ENCODE results near the gene CUL7.
"Not testable (repeated sequence)": the region's sequence is repeated elsewhere in the genome, so short reads cannot be mapped to it uniquely, and the experiment has no call there.

CUL7 gene

GRCh38 chr6:43007126-43007525, 46.5 kb downstream of the CUL7 start:
- H3K4me3 Mint-ChIP-seq, result no peak overlapping the region
- no peaks in the 10 kb centered on the region for H3K9me3 Mint-ChIP-seq
- H3K36me3 Mint-ChIP-seq (ENCODE audit: low read depth), result peaks cover 31% of the 10 kb centered on the region
- peaks cover 4% of the 10 kb centered on the region for H3K4me1 Mint-ChIP-seq (ENCODE audit: low read depth)
- no peaks in the 10 kb centered on the region for H3K27me3 Mint-ChIP-seq (ENCODE audit: low read depth)
- H3K27ac Mint-ChIP-seq, result no peak overlapping the region
- no peak for DNase-seq (ENCODE audit: low spot score)

GRCh38 chr6:43006251-43006650, 47.4 kb downstream of the CUL7 start:
- H3K27me3 Mint-ChIP-seq (ENCODE audit: low read depth), result no peaks in the 10 kb centered on the region
- peaks cover 26% of the 10 kb centered on the region for H3K36me3 Mint-ChIP-seq (ENCODE audit: low read depth)
- H3K9me3 Mint-ChIP-seq, result no peaks in the 10 kb centered on the region
- no peak overlapping the region for H3K27ac Mint-ChIP-seq
- no peak overlapping the region for H3K4me3 Mint-ChIP-seq
- peaks cover 3% of the 10 kb centered on the region for H3K4me1 Mint-ChIP-seq (ENCODE audit: low read depth)
- DNase-seq (ENCODE audit: low spot score), result no peak

- Mint-ChIP-seq H3K36me3 (ENCODE audit: low read depth) (peaks cover 23% of the 10 kb centered on the region), H3K27ac (no peak overlapping the region), H3K27me3 (ENCODE audit: low read depth) (no peaks in the 10 kb centered on the region), H3K4me1 (ENCODE audit: low read depth) (peaks cover 3% of the 10 kb centered on the region), H3K9me3 (no peaks in the 10 kb centered on the region), H3K4me3 (no peak overlapping the region)
- no peak for DNase-seq (ENCODE audit: low spot score)
Measured at GRCh38 chr6:43005844-43006243, 47.8 kb downstream of the CUL7 start.

- Mint-ChIP-seq H3K4me3 (no peak overlapping the region), H3K27me3 (ENCODE audit: low read depth) (no peaks in the 10 kb centered on the region), H3K9me3 (no peaks in the 10 kb centered on the region), H3K36me3 (ENCODE audit: low read depth) (peaks cover 10% of the 10 kb centered on the region), H3K27ac (no peak overlapping the region), H3K4me1 (ENCODE audit: low read depth) (no peaks in the 10 kb centered on the region)
- DNase-seq (ENCODE audit: low spot score), result no peak
Measured at GRCh38 chr6:43001843-43002242, 51.8 kb downstream of the CUL7 start.

GRCh38 chr6:42998205-42998604, 55.4 kb downstream of the CUL7 start:
- H3K36me3 Mint-ChIP-seq (ENCODE audit: low read depth), result peaks cover 12% of the 10 kb centered on the region
- H3K27me3 Mint-ChIP-seq (ENCODE audit: low read depth); DNase-seq (ENCODE audit: low spot score); H3K9me3 Mint-ChIP-seq; H3K27ac Mint-ChIP-seq; H3K4me3 Mint-ChIP-seq; H3K4me1 Mint-ChIP-seq (ENCODE audit: low read depth): not testable (repeated sequence)

- DNase-seq (ENCODE audit: low spot score), result no peak
- Mint-ChIP-seq H3K4me1 (ENCODE audit: low read depth) (peaks cover 2% of the 10 kb centered on the region), H3K27me3 (ENCODE audit: low read depth) (no peaks in the 10 kb centered on the region), H3K27ac (no peak overlapping the region), H3K36me3 (ENCODE audit: low read depth) (peaks cover 12% of the 10 kb centered on the region), H3K9me3 (no peaks in the 10 kb centered on the region), H3K4me3 (no peak overlapping the region)
Measured at GRCh38 chr6:42996513-42996912, 57.1 kb downstream of the CUL7 start.

- no peak for DNase-seq (ENCODE audit: low spot score)
- Mint-ChIP-seq H3K27me3 (ENCODE audit: low read depth) (no peaks in the 10 kb centered on the region), H3K27ac (no peak overlapping the region), H3K9me3 (no peaks in the 10 kb centered on the region), H3K4me1 (ENCODE audit: low read depth) (peaks cover 5% of the 10 kb centered on the region), H3K36me3 (ENCODE audit: low read depth) (peaks cover 23% of the 10 kb centered on the region), H3K4me3 (no peak overlapping the region)
Measured at GRCh38 chr6:42993445-42993844, 60.2 kb downstream of the CUL7 start.

- Mint-ChIP-seq H3K4me3 (no peak overlapping the region), H3K36me3 (ENCODE audit: low read depth) (peaks cover 29% of the 10 kb centered on the region), H3K9me3 (no peaks in the 10 kb centered on the region), H3K4me1 (ENCODE audit: low read depth) (peaks cover 31% of the 10 kb centered on the region), H3K27me3 (ENCODE audit: low read depth) (no peaks in the 10 kb centered on the region), H3K27ac (no peak overlapping the region)
- DNase-seq (ENCODE audit: low spot score), result no peak
Measured at GRCh38 chr6:42989923-42990322, 63.7 kb downstream of the CUL7 start.

GRCh38 chr6:42988486-42989020, 65.1 kb downstream of the CUL7 start:
- no peak for DNase-seq (ENCODE audit: low spot score)
- peaks cover 35% of the 10 kb centered on the region for H3K4me1 Mint-ChIP-seq (ENCODE audit: low read depth)
- no peaks in the 10 kb centered on the region for H3K27me3 Mint-ChIP-seq (ENCODE audit: low read depth)
- no peak overlapping the region for H3K4me3 Mint-ChIP-seq
- no peaks in the 10 kb centered on the region for H3K9me3 Mint-ChIP-seq
- H3K27ac Mint-ChIP-seq, result no peak overlapping the region
- H3K36me3 Mint-ChIP-seq (ENCODE audit: low read depth), result peaks cover 26% of the 10 kb centered on the region

Measured in T-helper 2 cell treated with Interferon-gamma antibody and Interleukin-4, amounts not matched to agents 5 μg/mL and 100 μg/mL, for 36 hours (primary cell).